A204.1 (cell line): ENCODE results near the gene PCMT1.
"Not testable (repeated sequence)": the region's sequence is repeated elsewhere in the genome, so short reads cannot be mapped to it uniquely, and the experiment has no call there.

Experiments used
- FAIRE-seq: peaks from 2 replicates; lab custom pipeline; 2012; peaks lifted over from hg19 to GRCh38; lab: Jason Lieb, UNC

PCMT1 gene

DNA sequence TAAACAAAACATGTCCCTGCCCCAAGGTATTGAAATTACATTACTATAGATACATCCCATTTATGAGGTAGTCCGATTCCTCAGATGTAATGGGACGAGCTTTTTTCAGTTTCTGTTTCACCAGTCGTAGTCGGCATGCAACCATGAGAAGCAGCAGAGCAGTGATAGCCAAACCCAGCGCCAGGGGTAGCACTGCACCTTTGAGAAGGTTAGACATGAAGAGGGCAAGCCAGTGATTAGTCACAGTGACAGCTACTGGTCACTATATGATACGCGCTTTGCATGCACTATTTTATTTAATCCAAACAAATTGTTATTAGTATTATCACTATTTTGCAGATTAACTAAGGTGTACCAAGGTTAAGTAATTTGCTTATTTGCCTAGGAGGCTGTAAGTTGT is 71.0 kb downstream of the PCMT1 start:
- no peak for FAIRE-seq

DNA sequence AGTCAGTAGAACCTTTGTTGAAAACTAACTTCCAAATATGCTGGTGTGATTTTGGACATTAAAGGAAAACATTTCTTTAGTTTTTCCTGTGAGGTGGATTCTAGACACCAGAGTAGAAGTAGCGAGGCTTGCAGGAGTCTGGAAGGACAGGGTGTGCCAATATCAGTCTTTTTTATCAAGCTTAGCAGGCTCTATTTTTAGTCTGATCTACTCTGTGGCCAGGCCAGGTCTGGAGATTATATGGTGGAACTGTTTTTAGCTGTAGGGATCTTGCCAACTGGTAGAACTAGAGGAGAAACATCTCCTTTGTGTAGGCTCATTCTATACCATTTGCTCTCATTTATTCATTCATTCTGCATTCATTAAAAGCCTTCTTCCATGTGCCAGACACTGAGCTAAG is 72.0 kb downstream of the PCMT1 start:
- FAIRE-seq = no peak

DNA sequence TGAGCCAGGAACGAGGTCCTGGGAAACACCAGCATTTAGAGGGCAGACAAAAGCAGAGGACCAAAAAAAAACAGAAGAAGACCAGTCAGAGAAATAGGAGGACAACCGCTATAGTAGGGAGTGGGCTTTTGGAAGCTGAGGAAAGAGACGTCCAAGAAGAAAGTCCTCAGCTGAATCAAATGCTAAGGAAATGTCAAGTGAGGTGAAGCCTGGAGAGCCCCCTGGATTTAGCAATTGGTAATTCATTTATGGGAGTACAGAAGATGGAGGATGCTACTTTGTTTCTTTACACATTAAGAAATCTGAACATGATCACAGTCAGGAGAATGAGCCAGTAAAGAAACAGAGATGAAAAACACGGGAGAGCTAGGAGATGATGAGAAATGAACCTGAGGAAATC is 73.5 kb downstream of the PCMT1 start:
- FAIRE-seq = no peak

DNA sequence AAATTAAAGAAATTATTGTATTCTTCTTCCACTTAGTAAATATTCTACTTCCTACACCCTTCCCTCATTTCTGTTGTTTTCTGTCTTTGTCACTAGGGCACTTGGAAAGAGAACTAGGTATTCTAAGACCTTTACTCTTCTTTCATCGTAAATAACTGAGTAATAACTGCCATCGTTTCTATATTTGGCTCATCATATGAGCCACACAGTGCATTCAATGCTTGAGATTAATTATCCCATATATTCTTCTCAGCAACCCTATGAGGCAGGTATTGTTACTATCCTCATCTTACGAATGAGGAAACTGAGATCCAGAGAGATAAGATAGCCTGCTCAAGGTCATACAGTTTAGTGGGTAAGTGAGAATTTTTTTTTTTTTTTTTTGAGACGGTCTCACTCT is 75.8 kb downstream of the PCMT1 start:
- FAIRE-seq = no peak

DNA sequence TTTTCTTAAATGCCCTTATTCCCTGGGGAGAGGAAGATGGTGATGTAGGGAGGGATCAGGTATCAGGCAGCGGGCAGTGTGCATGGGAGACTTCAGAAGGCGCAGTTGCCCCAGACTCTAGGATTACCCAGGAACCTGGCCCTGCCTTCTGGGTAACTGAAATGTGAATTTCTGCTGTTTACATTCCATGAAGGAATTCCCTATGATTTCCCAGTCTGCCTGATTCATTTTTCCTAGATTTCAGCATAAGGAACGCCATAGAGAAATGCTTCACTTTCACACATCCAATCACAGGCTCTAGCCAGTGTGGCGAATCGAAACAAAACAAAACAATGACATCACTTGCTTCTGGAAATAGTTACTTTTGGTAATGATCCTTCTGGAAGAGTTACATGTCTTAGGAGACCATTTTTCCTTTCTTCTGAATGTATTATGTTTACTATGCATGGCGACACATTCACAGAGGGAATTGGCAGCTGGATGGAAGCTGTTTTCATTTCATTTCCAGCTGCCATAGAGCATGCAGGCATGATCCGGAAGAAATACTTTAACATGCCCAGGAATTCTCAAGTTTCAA is 81.3 kb downstream of the PCMT1 start:
- FAIRE-seq = no peak

DNA sequence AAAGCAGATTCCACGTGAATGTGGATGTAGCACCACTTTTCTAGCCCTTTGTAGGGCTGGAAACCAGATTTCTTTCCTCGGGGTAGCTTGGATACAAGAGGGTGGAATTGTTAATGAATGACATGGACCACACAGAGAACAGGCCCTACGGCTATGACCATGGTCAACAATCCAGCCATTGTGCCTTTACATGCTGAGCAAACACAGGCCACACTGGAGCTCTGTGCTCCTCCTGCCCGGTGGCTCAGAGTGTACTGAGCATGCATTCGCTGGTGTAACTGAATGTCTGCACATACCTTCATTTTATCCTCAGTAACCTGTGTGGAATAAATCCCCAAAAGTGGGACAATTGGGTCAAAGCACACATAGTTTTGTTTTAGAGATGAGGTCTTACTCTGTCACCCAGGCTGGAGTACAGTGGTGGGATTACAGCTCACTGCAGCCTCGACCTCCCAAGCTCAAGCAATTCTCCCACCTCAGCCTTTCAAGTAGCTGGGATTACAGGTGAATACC is 81.8 kb downstream of the PCMT1 start:
- no peak for FAIRE-seq

DNA sequence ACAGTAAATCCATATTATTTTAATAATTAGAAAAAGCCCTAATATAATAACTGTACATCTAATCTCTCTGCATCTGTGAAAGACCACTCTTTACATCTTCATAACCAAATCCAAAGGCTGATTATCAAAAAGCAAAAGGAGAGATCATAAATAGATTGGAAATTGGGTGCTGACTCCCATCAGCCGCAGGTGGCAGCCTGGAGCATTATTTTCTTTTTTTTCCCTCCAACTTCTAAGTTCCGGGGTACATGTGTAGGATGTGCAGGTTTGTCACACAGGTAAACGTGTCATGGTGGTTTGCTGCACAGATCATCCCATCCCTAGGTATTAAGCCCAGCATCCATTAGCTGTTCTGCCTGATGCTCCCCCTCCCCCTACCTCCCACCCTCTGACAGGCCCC is 84.1 kb downstream of the PCMT1 start:
- FAIRE-seq = no peak

DNA sequence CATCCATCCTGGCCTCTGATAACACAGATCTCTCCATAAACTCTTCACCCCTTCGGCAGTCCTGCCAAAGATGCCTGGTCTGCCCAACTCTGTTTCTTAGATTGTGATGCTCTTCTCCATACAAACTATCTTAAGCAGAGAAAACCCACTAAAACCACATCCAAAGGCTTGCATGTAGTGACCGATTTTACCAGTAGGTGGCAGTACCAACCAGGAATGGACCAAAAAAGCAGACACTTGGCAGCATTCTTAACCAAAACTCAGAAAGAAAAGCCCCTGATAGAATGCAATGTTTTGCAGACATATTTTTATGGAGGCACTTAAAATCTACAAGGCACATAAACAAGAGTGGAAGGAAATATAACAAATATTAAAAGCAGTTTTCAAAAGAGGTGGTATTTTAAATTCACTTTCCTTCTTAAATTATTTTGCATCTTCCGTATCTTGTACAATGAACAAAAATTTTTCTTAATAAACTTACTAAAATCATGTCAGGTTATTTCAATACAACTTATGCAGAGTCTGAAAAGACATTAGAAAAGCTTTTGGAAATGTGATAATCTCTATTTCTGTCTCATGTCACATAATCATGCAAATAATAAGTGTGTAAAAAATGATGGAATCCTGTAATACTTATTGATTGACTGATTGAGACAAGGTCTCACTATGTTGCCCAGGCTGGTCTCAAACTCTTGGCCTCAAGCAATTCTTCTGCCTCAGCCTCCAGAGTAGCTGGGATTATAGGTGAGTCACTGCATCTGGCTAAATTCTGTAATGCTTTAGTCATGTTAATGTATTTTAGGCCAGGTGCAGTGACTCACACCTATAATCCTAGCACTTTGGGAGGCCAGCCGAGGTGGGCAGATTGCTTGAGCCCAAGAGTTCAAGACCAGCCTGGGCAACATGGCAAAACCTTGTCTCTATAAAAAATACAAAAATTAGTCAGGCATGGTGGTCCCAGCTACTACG is 85.3 kb downstream of the PCMT1 start:
- peak; percentile 92 for FAIRE-seq

DNA sequence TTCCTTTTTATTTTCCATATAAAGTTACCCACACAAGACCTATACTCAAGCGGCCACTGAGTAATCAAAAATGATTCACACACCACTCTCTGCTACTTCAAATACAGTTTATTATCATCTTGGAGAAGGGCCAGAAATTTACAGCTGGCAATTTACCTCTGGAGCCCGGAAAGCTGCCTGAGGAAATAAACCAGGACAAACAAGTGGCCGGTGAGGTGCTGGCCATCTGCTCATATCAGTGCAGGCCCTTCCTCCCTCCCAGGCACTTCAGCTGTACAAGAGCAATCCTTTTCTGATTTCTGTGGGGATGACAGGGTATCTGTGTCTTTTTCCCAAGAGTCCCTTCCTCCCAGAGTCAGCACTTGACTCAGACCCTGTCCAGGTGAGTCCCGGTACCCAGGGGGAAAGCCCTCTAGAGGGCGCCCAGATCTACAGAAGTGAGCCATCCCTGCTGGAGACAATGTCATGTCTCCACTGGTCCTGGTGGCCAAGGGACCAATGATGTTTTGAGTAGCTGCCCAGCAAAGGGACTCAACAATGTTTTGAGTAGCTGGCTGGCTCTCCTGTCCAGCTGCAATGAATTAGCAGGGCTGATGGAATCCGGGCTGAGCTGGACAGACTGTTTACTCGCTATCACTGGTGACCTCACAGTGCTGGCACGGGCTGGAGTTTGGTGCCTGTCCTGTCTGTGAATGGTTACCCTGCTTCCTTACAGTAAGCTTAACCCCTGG is 91.0 kb downstream of the PCMT1 start:
- no peak for FAIRE-seq

DNA sequence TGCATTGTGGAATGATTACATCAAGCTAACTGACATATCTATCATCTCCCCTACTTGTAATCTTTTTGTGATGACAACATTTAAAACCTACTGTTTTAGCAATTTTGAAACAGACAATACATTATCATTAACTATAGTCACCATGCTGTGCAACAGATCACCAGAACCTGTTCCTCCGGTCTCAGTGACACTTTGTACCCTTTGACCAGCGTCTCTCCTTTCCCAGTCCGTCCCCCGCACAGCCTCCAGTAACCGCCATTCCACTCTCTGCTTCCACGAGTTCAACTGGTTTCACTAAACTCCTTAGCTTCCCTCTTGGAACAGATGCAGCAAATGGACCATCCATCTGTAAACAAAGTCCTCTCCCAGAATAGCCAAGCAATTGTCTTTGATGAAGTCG is 92.8 kb downstream of the PCMT1 start:
- FAIRE-seq = no peak

DNA sequence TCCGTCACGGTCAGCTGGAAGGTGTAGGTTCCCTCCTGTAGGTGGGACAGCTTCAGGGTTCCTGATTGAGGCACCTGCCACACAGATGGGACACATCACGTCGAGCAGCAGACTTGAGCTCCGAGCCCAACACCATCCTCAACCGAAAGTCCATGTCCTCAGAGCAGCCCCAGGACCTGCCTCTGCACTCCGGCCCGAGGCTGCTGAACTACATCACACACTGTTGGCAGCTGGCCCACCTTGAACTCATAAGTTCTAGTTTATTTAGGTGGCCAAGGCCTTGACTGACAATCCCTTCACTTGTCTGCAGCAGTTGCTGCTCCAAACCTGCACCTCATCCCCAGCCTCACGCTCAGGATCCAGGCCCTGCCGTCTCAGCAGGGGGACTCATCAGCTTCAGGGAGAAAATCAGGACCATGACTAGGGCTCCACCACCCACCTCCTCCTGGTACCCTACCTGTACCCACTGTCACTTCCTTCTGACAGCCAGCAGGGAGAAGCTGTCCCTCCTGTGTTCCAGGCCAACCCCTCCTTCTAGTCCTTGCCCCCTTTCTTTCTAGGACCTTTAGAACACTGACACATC is 93.6 kb downstream of the PCMT1 start:
- FAIRE-seq = no peak

DNA sequence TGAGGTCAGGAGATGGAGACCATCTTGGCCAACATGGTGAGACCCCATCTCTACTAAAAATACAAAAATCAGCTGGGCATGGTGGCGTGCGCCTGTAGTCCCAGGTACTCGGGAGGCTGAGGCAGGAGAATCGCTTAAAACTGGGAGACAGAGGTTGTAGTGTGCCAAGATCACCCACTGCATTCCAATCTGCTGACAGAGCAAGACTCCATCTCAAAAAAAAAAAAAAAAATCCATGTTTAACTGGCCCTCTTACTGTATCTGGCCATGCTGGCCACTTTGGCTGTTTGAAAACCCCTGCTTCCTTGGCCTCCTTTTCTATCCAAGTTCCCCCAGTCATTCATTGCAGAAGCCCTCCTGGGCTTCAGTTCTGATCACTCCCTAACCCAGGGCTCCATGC is 94.5 kb downstream of the PCMT1 start:
- FAIRE-seq = not testable (repeated sequence)

DNA sequence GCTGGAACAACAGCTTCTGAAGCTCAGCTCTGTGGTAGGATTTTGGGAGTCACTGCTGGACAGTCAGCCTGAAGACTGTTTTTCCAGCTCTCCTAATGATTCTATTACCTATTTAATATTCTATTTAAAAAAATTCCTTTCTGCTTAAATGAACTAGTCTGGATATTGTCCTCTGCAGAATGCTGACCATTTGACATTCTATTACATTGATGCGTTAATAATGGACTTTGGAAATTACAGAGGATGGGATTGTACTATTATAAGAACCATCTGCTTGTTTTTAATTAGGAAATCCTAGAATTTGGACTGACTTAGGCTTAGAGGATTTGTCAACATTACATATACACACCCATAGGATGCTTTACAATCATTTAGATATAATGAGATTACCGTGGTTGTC is 94.9 kb downstream of the PCMT1 start:
- no peak for FAIRE-seq

DNA sequence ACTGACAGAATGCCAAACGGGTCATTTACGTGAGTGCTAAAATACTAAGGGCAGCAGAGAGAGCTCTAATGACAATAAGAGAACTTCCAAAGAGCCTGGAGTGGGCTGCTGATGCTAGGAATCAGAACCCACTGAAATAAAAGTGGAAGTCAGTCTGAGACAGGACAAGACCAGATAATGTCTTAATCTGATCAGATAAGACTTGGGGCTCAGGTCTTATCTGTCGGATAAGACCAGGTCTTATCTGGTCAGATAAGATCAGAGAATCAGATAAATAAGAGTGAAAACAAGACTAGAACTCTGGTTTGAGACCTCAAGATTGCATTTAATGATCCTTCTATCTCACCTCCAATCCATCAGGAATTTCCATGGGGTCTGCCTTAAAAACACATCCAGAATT is 96.0 kb downstream of the PCMT1 start:
- FAIRE-seq = no peak

DNA sequence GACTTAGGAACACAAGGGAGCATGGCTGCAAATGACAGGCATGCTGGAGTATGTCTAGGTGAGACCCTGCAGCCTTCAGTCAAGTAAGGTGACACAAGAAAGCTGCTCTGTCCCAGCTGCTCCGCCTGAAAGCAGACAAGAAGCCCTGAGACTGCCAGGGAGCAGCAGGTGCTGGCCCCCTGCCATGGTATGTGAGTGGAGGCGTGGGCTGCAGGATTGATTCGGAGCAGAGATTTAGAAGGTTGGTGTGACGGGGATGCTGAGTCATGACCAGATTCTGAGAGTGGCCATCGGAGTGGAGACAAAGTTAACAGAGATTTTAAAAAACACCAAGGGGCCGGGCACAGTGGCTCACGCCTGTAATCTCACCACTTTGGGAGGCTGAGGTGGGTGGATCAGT is 96.8 kb downstream of the PCMT1 start:
- FAIRE-seq = no peak

DNA sequence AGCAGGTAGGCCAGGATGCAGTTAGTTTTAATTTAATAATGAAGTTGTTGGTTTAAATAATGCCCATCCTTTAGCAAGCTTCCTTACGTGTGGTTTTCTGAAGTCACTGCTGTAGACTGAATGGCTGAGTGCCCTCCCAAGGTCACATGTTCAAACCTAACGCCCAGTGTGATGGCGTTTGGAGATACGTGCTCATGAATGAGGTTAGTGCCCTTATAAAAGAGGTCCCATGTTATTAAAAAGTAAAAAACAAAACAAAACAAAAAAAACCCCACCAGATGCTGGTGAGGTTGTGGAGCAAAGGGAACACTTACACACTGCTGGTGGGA is 98.4 kb downstream of the PCMT1 start:
- FAIRE-seq = no peak

DNA sequence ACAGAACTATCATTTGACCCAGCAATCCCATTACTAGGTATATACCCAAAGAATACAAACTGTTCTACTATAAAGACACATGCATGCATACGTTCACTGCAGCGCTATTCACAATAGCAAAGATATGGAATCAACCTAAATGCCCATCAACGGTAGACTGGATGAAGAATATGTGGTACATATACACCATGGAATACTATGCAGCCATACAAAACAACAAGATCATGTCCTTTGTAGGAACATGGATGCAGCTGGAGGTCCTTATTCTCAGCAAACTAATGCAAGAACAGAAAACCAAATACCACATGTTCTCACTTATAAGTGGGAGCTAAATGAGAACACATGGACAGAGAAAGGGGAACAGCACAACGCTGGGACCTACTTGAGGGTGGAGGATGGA is 98.8 kb downstream of the PCMT1 start:
- FAIRE-seq = not testable (repeated sequence)

DNA sequence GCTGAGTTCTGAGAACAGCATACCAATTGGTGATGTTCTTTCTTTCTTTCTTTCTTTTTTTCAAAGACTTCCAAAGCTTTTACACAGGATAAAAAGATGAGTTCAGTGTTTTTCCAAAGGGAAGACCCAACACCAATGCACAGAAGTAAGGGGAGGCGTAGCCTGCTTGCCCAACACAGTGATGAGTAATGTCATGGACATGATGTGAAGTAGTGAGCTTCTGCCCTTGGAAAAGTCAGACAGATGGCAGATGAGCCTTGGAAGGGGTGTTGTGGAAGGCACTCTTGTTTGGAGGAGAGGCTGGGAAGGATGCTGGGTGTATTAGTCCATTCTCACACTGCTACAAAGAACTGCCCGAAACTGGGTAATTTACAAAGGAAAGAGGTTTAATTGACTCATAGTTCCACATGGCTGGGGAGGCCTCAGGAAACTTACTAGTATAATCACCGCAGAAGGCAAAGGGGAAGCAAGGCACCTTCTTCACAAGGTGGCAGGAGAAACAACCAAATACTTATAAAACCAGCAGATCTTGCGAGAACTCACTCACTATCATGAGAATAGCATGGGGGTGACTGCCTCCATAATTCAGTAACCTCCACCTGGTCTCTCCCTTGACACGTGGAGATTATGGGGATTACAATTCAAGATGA is 102.0 kb downstream of the PCMT1 start:
- FAIRE-seq = no peak

DNA sequence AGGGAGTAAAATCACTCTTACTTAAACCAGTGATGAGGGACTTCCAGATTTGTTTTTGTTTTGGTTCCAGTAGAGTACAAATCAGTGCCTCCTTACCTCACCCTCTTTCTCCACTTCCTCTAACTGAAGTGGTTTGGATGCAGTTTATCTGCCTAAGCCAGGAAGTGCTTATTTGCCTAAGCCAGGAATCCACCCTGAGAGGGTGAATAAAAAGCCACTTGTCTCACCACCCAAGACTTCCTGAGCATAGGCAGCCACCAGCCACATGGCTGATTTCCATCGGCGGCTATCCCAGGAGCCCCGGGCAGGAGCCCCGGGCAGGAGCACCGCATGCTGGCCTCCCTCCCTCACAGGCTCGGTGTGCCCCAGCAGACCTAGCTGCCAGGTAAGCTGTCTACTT is 102.6 kb downstream of the PCMT1 start:
- no peak for FAIRE-seq

DNA sequence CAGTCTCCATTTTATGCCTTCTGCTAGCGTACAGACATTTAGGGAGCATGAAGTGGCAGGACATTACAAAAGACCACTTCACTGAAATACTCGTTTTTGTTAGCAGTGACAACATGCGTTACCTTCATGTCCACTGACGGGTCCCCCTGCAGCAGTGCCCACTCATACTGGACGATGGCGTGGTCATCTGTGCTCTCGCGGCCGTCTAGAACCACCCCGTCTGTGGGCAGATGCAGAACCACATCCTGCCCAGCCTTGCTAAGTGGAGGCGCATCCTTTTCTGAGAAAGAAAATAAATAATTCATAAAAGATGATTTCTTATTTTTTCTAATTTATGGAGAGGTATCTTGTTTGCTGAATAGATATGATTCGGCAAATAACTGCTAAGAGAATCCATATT is 103.3 kb downstream of the PCMT1 start:
- no peak for FAIRE-seq

DNA sequence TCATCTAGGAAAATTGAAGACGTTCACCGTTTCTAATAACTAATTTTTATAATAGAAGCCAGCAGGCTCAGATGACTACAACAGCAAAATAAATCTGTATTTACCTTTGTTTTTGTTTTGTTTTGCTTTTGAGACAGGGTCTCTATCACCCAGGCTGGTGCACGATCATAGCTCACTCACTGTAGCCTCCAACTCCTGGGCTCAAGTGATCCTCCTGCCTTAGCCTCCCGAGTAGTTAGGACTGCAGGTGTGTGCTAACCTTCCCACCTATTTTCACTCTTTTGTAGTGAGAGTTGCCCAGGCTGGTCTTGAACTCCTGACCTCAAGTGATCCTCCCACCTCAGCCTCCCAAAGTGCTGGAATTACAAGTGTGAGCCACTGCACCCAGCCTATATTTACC is 104.5 kb downstream of the PCMT1 start:
- FAIRE-seq = not testable (repeated sequence)

DNA sequence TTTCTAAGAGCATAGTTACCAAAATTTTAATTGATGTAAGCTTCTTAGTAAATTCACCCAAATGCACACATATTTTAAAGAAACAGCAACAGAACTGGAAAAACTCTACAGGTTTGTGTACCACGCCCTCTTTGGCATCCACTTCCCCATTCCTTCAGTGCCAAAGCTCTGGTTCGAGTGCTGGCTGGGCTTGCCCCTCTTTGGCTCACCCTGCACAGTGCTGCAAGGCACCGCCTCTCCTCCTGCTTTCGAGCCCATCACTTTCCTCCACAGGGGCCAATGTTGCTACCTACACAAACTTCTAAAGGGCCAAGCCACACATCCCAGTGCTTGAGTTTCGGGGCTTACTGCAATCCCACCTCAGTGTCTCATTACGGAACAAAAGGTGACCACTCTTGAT is 105.0 kb downstream of the PCMT1 start:
- no peak for FAIRE-seq
